SK-N-SH treated with all-trans-retinoic acid at 6 μM for 48 hours (cell line): ENCODE data around the gene CMTM7.

ENCODE experiments used
- ARNTL ChIP-seq: fragments of 450-650 bp; formaldehyde crosslinking; IDR thresholded peaks from 2 replicates; pipeline ENCODE4 v1.5.0; 2020; ENCODE audit warnings: low read depth, mild to moderate bottlenecking, moderate library complexity, borderline replicate concordance
- CREB5 ChIP-seq: fragments of 250-450 bp; sonication (Bioruptor Pico); IDR thresholded peaks from 2 replicates; pipeline ENCODE4 v1.5.1; 2020; ENCODE audit warnings: low read depth, mild to moderate bottlenecking, moderate library complexity
- CSDC2 ChIP-seq: fragments of 250-450 bp; sonication (Bioruptor Pico); IDR thresholded peaks from 2 replicates; pipeline ENCODE4 v1.5.0; 2020; ENCODE audit warnings: mild to moderate bottlenecking, moderate library complexity
- ESRRG ChIP-seq: fragments of 250-450 bp; sonication (Bioruptor Pico); IDR thresholded peaks from 2 replicates; pipeline ENCODE4 v1.6.1; 2021; ENCODE audit warnings: mild to moderate bottlenecking
- PPARA ChIP-seq: fragments of 250-450 bp; sonication (Bioruptor Pico); IDR thresholded peaks from 2 replicates; pipeline ENCODE4 v1.5.0; 2020; ENCODE audit warnings: mild to moderate bottlenecking, borderline replicate concordance
- RARB ChIP-seq: fragments of 250-450 bp; sonication (Bioruptor Pico); IDR thresholded peaks from 2 replicates; pipeline ENCODE4 v1.8.0; 2021; ENCODE audit warnings: mild to moderate bottlenecking, moderate library complexity
- TOX ChIP-seq: fragments of 250-450 bp; sonication (Bioruptor Pico); IDR thresholded peaks from 2 replicates; pipeline ENCODE4 v1.8.0; 2021; ENCODE audit warnings: mild to moderate bottlenecking, moderate library complexity, borderline replicate concordance
- TSHZ2 ChIP-seq: fragments of 250-450 bp; sonication (Bioruptor Pico); IDR thresholded peaks from 2 replicates; pipeline ENCODE4 v1.5.0; 2020; ENCODE audit warnings: mild to moderate bottlenecking, moderate library complexity
- ZFP3 ChIP-seq: fragments of 250-450 bp; sonication (Bioruptor Pico); IDR thresholded peaks from 2 replicates; pipeline ENCODE4 v1.5.0; 2020; ENCODE audit warnings: mild to moderate bottlenecking, moderate library complexity
- ZFP30 ChIP-seq: fragments of 450-650 bp; formaldehyde crosslinking; IDR thresholded peaks from 2 replicates; pipeline ENCODE4 v1.5.0; 2022; ENCODE audit warnings: mild to moderate bottlenecking, moderate library complexity
- ZNF565 ChIP-seq: fragments of 450-650 bp; formaldehyde crosslinking; conservative IDR thresholded peaks from 2 replicates; pipeline ENCODE4 v1.5.0; 2020; ENCODE audit warnings: low read depth, mild to moderate bottlenecking, moderate library complexity

- no peak for TF ChIP-seq ZNF565
- no peak for TF ChIP-seq RARB
- no peak for TF ChIP-seq TOX
- no peak for TF ChIP-seq CREB5 (CRISPR knock-in tag)
- TF ChIP-seq PPARA (CRISPR knock-in tag): no peak
- no peak for TF ChIP-seq ARNTL
- no peak for TF ChIP-seq ZFP3
- no peak for TF ChIP-seq ZFP30 (CRISPR knock-in tag)
- no peak for TF ChIP-seq ESRRG (CRISPR knock-in tag)
- no peak for TF ChIP-seq TSHZ2 (CRISPR knock-in tag)
- TF ChIP-seq CSDC2 (CRISPR knock-in tag): no peak
These were observed 41.3 kb downstream of the CMTM7 start for GRCh38 chr3:32432711-32433530.
